ENCODE results near the gene CIAPIN1.
"Not testable (repeated sequence)": the region's sequence is repeated elsewhere in the genome, so short reads cannot be mapped to it uniquely, and the experiment has no call there.

Gene CIAPIN1

DNA sequence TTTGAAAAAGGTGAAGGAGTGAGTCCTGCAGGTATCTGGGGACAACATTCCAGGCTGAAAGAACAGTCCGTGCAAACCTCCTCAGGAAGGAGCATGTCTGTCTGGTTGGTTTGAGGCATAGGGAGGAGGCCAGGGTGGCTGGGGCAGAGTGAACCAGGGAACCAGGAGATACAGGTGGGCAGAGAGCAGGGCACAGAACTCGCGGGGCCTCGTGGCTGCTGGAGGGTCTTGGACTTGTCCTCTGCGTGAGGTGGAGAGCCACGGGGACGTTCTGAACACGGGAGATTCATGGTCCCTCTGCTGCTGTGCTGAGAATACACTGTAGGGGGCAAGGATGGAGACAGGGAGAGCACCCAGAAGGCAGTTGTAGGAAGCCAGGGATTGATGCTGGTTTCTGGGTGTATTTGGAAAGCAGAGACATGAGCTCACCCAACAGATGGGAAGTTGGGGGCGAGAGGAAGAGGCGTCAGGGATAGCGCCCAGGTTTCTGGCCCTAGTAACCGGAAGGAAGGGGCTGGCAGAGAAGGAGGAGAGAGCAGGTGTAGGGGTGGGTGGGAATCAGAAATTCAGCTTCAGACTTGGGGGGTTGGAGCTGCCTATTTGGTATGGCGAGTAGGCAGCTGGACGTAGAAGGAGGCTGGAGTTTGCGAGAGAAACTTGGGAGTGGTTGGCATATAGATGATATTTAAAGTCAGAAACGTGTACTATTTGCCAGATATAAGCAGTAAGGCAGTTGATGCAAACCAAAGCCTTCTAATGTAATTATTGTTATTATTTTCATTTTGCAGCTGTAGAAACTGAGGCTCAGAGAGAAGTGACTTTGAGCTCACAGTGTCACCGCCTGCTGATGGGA, 43.0 kb downstream of the CIAPIN1 start, which contains the start of gene CCL17:
Gene CCL17, plus strand, starts transcription at position 803 of the 853 bp plus-strand sequence. CDS start 9,166 bp downstream, outside the sequence.
- DNase-seq: no peak

GRCh38 chr16:57401943-57402640, 45.1 kb downstream of the CIAPIN1 start:
- no peak for DNase-seq

- not testable (repeated sequence) for DNase-seq
These were observed 49.7 kb downstream of the CIAPIN1 start for GRCh38 chr16:57397493-57397892.

GRCh38 chr16:57396786-57397185, 50.4 kb downstream of the CIAPIN1 start:
- DNase-seq: no peak

- DNase-seq: no peak
These were observed 52.2 kb downstream of the CIAPIN1 start for GRCh38 chr16:57395026-57395425.

DNA sequence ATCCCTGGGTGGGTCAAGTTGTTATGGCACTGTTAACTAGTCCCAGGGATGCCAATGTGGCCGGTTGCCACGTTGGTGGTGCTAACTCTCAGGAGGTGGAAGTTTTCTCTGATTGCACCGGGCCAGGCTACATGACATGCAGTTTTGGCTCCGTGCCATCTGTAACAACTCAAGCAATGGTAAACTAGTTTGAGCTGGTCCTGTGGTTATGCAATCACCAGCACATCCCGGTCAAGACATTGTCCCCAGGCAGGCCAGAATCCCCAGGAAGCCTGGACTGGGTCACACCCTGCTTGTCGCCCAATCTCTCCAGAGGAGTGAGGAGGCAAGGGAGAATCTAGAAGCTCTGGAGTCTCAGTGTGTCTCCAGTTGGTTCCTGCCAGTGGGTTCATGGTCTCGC, 52.7 kb downstream of the CIAPIN1 start:
- DNase-seq: no peak

DNA sequence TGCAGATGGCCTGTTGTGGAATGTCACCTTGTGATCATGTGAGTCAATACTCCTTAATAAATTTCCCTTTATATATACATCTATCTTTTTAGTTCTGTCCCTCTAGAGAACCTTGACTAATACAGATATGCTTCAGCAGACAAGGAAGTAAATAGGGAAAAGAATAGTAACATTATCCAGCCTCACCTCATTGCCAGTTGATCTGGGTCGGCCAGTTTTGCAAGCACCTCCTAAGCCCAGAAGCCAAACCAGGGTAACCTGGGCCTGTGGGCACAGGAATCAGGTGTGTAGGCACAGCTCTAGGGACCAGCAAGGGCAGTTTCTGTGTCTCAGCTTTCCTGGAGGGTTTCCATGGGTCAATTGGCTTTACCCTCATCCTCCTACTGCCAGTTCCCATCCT, 54.5 kb downstream of the CIAPIN1 start:
- DNase-seq: no peak

DNA sequence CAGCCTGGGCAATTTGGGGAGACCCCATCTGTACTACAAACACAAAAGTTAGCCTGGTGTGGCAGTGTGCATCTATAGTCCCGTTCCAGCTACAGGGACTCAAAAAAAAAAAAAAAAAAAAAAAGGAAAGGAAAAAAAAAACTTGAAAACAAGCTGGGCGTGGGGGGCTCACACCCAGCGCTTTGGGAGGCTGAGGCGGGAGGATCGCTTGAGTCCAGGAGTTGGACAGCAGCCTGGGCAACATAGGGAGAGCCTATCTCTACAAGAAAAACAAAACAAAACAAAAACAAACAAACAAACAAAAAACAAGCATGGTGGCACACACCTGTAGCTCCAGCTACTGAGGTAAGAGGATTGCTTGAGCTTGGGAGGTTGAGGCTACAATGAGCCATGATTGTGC, 55.5 kb downstream of the CIAPIN1 start:
- DNase-seq: no peak

DNA sequence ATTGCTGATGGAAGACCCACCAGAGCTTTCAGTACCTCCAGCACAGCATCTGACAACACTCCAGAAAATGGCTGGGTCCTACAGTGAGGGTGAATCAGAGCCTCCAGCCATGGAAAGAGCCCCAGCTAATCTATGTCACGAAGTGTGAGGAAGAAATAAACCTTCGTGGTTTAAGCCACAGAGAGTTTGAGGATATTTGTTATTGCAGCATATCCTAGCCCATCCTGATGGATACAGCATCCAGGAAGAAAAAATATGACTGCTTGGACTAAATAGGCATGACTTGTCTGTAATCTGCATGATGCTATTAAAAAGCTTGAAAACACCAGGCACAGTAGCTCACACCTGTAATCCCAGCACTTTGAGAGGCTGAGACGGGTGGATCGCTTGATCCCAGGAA, 55.9 kb downstream of the CIAPIN1 start:
- no peak for DNase-seq

GRCh38 chr16:57390636-57391295, 56.4 kb downstream of the CIAPIN1 start:
- no peak for DNase-seq

- no peak for DNase-seq
These were observed 58.1 kb downstream of the CIAPIN1 start for GRCh38 chr16:57389087-57389468.

DNA sequence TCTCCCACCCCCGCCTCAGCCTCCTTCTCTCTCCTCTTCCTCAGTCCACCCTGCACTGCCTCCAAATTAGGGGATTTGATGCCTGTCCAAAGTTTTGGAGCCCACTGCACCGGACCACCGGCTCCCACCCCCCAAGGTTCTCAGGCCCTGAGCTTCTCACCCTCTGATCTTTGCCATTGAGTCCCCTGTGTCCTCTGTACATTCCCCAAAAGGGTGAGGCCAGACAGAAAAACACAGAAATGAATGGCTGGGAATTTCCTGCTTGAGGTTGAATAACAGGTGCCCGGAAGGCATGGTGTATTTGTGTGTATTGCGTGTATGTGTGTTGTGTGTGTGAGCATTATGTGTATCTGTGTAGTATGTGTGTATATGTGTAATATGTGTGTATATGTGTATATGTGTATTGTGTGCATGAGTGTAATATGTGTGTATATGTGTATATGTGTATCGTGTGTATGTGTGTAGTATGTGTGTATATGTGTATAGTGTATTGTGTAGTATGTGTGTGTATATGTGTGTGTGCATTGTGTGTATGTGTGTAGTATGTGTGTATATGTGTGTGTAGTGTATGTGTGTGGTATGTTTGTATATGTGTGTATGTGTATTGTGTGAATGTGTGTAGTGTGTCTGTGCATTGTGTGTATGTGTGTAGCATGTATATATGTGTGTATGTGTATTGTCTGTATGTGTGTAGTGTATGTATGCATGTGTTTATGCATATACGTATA, 58.7 kb downstream of the CIAPIN1 start:
- no peak for DNase-seq

DNA sequence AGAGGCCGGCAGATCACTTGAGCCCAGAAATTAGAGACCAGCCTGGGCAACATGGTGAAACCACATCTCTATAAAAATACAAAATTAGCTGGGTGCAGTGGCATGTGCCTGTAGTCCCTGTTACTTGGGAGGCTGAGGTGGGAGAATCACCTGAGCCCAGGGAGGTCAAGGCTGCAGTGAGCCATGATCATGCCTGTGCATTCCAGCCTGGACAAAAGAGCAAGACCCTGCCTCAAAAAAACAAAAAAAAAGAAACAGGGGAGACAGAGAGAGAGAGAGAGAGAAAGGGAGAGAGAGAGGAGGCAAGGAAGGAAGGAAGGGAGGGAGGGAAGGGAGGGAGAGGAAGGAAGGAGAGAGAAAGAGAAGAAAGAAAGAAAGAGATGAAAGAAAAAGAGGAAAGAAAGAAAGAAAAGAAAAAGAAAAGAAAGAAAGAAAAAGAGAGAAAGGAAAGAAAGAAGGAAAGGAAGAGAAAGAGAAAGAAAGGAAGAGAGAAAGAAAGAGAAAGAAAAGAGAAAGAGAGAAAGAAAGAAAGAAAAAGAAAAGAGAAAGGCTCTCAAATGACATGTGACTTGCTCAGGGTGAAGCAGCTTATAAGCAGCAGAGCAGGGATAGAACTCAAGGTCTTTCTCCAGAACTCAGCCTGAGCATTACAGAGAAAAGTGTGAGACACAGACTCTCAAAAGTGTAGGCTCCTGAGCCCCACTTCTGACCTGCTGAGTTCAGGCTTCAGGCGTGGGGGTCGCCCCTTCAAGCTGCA, 59.4 kb downstream of the CIAPIN1 start:
- DNase-seq: no peak

- DNase-seq: no peak
These were observed 60.7 kb downstream of the CIAPIN1 start for GRCh38 chr16:57386381-57386951.

DNA sequence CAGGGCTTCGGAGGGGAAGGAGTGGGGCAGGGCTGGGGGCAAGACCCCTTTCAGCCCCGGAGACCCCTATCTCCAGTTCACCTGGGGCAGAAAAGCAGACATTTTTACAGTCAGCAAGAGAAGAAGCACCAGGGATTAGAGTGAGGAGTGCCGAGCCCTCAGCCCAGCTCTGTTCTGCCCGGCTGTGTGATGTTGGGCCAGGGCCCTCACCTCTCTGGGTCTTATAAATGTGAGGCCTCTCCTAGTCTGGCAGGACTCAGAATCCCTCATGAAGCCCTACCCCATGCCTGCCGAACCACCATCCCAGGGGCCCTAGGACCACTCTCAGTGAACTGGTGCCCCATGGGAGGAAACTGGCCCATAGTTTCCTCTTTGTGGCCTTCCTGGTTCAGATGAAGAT, 62.1 kb downstream of the CIAPIN1 start:
- DNase-seq: no peak

GRCh38 chr16:57384248-57385070, 62.7 kb downstream of the CIAPIN1 start:
- DNase-seq: no peak

DNA sequence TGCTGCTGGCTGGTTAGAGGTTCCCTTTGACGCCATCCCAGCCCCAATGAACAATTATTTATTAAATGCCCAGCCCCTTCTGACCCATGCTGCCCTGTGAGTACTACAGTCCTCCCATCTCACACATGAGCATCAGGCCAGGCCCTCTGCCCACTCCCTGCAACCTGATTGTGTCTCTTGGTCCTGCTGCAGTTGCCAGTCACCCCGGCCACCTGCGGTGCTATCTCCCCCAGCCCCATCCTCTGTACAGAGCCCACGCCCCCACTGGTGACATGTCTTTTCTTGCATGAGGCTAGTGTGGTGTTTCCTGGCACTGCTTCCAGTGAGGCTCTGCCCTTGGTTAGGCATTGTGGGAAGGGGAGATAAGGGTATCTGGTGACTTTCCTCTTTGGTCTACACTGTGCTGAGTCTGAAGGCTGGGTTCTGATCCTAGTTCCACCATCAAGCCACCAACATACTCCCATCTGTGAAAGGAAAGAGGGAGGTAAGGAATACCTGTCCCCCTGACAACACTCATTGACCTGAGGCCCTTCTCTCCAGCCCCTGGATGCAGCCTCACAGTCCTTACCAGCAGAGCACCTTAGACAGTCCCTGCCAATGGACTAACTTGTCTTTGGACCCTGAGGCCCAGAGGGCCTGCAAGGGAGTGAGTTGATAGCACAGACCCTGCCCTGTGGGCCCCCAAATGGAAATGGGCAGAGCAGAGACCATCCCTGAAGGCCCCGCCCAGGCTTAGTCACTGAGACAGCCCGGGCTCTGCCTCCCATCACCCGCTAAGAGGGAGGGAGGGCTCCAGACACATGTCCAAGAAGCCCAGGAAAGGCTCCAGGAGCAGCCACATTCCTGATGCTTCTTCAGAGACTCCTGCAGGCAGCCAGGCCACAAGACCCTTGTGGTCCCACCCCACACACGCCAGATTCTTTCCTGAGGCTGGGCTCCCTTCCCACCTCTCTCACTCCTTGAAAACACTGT, 63.6 kb downstream of the CIAPIN1 start:
- DNase-seq: no peak

GRCh38 chr16:57382535-57383275, 64.5 kb downstream of the CIAPIN1 start:
- DNase-seq: no peak

Measured in KG1 (cell line).